ENCODE measurements around the gene RPL18. TPM values are rescaled to one million over a fixed set of nuclear protein-coding genes. Genes with fewer than 3 reads are reported as not detected.
"Not testable (repeated sequence)": the region's sequence is repeated elsewhere in the genome, so short reads cannot be mapped to it uniquely, and the experiment has no call there.

The RPL18 gene
- 1,725 TPM for polyA plus RNA-seq (ENCODE audit: insufficient read length)

DNA sequence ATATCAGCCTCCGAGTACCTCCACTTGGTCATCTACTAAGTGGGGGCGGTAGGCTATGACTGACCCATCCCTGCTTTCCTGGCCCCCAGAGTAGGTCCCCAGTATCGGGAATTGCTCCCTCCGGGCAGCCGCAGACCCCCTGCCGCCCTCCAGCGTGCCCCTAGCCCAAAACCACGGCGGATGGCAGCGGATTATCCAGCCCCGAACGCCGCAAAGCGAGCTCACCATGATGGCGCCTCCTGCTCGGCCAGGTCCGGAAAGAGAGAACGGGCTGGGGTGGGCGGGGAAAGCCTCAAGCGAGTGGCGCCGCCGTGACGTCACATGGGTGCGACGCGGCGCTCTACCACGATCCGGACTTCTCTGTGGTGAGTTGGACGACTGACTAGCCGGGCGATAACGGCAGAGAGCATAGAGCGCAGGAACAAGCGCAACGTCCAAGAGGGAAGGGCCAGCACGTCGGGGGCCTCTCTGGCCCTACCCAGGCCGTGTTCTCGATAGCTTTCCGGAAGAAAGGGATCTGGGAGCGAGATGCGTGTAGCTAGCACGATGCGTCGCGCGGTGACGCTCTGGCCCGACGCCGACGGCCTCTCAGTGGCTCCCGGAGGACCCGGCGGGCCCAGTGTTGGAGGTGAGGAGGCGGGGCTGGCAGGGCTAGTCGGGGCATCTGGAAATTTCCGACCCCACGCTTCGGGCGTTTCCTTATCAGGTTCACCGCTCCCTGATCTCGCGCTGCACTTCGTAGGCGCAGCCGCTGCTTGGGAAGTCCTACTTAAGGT is at the start of gene RPL18, which contains the start of gene SPHK2:
RPL18 (minus strand) TSS at position 263 of the 776 bp plus-strand sequence; CDS start at position 228, 35 bp downstream.
SPHK2 (plus strand) TSS at position 591 of the 776 bp plus-strand sequence. CDS start 1,009 bp downstream, outside the sequence.
- DNase-seq (ENCODE audit: low read depth), result peak; percentile 98

- DNase-seq (ENCODE audit: low read depth), result no peak
Measured at GRCh38 chr19:48668761-48669160, 49.8 kb upstream of the RPL18 start.

DNA sequence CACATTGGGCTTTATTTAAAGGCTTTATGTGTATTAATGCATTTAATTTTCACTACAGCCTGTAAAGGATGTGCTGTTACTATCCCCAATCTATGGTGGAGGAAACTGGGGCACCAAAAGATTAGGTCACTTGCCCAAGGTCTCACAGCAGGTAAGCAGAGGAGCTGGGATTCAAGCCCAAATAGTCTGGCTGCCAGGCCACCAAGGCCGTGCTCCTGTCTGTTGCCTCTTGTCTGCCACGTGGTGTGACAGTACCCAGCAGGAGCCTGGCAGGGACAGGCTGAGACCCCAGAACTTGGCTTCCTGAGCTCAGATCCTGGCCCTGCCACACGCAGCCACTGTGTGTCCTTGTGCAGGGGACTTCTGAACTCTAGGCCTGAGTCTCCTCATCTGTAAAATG is 49.4 kb upstream of the RPL18 start:
- DNase-seq (ENCODE audit: low read depth), result no peak

GRCh38 chr19:48665786-48666185 is 46.8 kb upstream of the RPL18 start:
- no peak for DNase-seq (ENCODE audit: low read depth)

GRCh38 chr19:48664476-48664875 is 45.5 kb upstream of the RPL18 start:
- DNase-seq (ENCODE audit: low read depth), result no peak

GRCh38 chr19:48663667-48664066 is 44.7 kb upstream of the RPL18 start:
- DNase-seq (ENCODE audit: low read depth), result no peak

DNA sequence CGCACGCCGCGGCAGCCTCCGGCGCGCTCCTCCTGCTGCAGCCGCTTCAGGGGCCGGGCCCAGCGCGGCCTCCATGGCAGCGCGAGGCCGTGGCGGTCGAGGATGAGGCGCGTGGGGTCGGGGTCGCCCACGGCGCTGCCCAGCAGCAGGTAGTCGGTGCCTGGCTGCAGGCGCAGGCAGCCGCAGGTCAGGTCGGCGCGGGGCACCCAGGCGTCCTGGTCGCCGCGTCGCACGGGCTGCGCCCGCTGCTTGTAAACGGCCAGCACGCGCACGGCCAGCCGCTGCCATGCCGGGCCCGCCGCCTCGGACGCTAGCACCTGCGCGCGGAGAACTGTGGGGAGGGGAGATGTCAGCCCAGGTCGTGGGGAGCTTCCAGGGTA is 42.7 kb upstream of the RPL18 start:
- DNase-seq (ENCODE audit: low read depth), result no peak

- DNase-seq (ENCODE audit: low read depth), result peak; percentile 46
Measured at GRCh38 chr19:48660852-48661710, 42.1 kb upstream of the RPL18 start.

DNA sequence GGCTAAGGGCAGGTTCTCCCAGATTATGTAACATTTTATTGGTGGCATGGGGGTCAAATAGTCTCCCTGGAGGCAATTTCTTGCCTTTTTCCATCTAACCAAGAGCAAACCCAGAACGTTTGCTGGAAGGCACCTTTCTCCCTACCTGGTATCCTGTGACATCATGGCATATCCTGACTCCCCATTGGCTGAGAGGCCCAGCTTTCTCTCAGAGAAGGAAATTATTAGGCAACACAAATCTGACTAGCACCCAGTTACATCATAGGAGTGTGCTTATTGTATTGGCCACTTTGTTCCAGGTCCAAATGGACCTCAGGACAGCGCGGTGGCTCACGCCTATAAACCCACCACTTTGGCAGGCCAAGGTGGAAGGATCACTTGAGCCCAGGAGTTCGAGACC is 40.8 kb upstream of the RPL18 start:
- no peak for DNase-seq (ENCODE audit: low read depth)

DNA sequence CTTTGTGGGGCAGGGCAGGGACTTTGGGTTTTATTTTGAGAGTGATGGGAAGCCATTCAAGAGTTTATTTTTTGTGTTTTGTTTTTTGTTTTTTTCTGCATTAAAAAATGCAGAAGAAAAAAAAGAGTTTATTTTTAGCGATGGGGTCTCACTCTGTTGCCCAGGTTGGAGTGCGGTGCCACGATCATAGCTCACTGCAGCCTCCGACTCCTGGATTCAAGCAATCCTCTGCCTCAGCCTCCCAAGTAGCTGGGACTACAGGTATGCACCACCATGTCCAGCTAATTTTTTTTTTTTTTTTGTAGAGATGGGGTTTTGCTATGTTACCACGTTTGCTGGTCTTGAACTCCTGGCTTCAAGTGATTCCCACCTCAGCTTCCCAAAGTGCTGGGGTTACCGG is 39.5 kb upstream of the RPL18 start:
- no peak for DNase-seq (ENCODE audit: low read depth)

- DNase-seq (ENCODE audit: low read depth), result not testable (repeated sequence)
Measured at GRCh38 chr19:48657828-48658227, 38.9 kb upstream of the RPL18 start.

DNA sequence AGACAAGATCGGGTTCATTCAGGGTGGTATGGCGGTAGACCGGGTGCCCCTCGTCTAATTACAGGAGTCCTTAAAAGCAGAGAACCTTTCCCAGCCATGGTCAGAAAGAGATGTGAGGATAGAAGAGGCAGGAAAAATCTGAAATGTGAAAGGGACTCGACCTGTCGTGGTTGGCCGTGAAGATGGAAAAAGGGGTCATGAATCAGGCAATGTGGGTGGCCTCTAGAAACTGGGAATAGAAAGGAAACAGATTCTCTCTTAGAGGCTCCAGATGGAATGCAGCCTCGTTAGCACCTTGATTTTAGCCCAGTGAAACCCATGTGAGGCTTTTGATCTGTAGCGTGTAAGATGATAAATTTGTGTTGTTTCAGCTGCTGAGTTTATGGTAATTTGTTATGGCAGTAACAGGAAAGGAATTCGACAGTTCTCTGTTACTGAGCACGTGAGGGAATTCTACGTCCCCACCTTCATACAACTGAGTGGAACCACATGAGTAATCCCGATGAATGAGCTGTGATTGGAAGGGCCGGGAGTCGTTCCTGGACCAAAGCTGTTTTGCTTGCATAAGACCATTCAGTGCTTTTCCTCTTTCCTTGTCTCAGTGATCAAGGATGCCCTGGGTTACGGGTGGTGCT is 38.0 kb upstream of the RPL18 start:
- DNase-seq (ENCODE audit: low read depth), result no peak

DNA sequence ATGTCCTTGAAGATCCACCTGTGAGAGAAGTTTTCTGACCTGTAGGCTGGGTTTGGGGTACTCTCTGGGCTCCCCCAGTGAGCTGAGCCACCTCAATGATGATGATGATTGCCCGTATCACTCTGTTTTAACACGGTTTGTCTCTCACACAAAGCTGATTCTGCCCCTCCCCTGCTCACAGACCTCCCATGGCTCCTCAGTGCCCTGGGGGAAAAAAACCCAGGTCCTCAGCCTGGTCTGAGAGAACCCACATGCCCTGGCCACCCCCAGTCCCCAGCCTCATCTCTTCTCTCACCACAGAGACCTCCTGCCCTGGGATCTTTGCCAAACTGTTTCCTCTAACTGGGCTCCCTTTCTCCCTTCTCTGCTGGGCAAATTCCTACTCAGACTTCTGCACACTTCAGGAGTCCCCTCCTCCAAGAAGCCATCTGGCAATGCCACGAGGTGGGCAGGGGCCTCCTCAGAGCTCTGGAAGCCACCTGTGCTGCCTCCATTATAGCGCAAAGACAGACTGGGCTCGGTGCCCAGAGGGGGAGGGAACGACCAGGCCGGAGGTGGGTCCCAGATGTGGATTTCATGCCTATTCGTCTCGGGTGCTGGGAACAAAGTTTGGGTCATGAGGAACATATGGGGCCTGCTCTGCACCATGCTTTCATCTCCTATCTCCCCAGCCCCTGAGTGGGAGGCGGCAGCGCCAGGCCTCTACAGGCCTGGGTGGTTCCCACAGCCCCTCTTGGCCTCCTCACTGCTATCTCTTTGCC is 35.5 kb upstream of the RPL18 start:
- no peak for DNase-seq (ENCODE audit: low read depth)

GRCh38 chr19:48651683-48652048 is 32.7 kb upstream of the RPL18 start:
- no peak for DNase-seq (ENCODE audit: low read depth)

DNA sequence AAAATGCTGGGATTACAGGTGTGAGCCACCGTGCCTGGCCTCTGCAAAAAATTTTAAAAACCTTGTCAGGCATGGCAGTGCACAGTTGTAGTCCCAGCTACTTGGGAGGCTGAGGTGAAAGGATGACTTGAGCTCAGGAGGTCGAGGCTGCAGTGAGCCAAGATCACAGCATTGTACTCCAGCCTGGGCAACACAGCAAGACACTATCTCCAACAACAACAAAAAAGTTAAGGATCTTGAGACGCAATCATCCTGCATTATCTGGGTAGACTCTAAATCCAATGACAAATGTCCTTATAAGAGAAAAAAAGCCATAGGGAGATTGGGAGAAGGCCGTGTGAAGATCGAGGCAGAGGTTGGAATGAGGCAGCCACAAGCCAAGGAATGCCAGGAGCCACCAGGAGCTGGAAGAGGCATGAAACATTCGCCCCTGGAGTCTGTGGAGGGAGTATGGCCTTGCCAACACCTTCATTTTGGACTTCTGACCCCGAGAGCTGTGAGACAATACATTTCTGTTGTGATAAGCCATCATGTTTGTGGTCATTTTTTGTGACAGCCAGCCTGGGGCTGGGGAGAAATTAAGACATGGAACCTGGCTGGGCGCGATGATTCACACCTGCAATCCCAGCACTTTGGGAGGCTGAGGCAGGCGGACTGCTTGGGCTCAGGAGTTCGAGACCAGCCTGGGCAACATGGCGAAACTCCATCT is 32.1 kb upstream of the RPL18 start:
- no peak for DNase-seq (ENCODE audit: low read depth)

GRCh38 chr19:48648134-48648533 is 29.2 kb upstream of the RPL18 start:
- no peak for DNase-seq (ENCODE audit: low read depth)

- no peak for DNase-seq (ENCODE audit: low read depth)
Measured at GRCh38 chr19:48646722-48647216, 27.8 kb upstream of the RPL18 start.

DNA sequence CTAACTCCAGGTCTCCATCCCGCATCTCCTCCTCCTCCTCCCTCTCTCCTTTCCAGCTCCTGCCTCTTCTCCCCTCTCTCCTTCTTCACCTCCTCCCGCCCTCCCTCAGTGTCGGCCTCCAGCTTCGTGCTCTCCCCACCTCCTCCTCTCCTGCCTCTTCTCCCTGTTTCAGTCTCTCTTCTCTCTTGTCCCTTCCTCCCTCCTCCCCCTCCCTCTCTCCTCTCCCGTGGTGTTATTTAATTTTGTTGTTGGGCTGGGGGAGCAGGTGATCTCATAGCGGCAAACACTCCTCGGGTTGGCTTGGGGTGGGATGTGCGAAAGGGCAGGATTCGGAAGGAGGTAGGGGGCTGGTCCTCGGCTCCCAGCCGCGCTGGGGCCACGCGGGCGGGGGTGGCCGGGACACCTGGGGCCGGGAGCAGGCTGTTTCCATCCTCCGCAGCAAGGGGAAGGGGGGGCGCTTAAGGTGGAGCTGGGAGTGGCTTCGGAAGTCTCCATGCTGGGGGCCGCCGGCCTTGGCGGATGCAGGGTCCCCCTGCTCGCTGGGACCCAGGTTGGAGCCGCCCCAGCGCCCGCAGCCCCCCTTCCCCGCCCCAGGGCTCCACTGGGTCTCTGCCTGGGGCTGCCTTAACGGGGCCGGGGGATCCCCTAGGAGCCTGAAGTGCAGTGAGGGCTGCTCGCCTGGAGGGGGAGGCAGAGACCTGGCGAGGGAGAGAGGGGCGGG is 27.2 kb upstream of the RPL18 start, which contains the start of gene CA11:
CA11 (minus strand) TSS at position 187 of the 721 bp plus-strand sequence. CDS start 555 bp downstream, outside the sequence.
- DNase-seq (ENCODE audit: low read depth), result no peak

GRCh38 chr19:48645620-48646000 is 26.6 kb upstream of the RPL18 start:
- no peak for DNase-seq (ENCODE audit: low read depth)
